Uterus (tissue), 4 donors: ENCODE measurements around the gene PLEKHN1. TPM values are rescaled to one million over a fixed set of nuclear protein-coding genes. Genes with fewer than 3 reads are reported as not detected.

Experiments used
- DNase-seq, 2 donors: peaks; one replicate each; pipeline ENCODE4 v3.0.0-alpha.2; 2019 to 2020
- H3K27ac ChIP-seq, 2 donors: fragments of 200-600 bp; sonication (generic); 1 replicate in 1 of 2; 2 replicates in 1 of 2; pipeline ENCODE4 v1.5.1; 2016 to 2018
- H3K27me3 ChIP-seq, 2 donors: fragments of 200-600 bp; sonication (generic); one replicate each; pipeline ENCODE4 v1.5.1; 2018 to 2019; ENCODE audit warnings: control low read depth in 1 of 2
- H3K36me3 ChIP-seq, 2 donors: fragments of 200-600 bp; sonication (generic); one replicate each; pipeline ENCODE4 v1.5.1; 2019; ENCODE audit warnings: control low read depth in 1 of 2
- H3K4me1 ChIP-seq, 2 donors: fragments of 200-600 bp; sonication (generic); one replicate each; pipeline ENCODE4 v1.5.1; 2018 to 2019; ENCODE audit warnings: control low read depth in 1 of 2
- H3K4me3 ChIP-seq, 2 donors: fragments of 200-600 bp; sonication (generic); 1 replicate in 1 of 2; 2 replicates in 1 of 2; pipeline ENCODE4 v1.5.1; 2018 to 2019; ENCODE audit warnings: mild to moderate bottlenecking in 1 of 2
- H3K9me3 ChIP-seq, 2 donors: fragments of 200-600 bp; sonication (generic); one replicate each; pipeline ENCODE4 v1.5.1; 2019; ENCODE audit warnings: control low read depth in 1 of 2
- CTCF ChIP-seq, 4 experiments: fragments of 200-600 bp in 2 of 4; fragments of 450-650 bp in 2 of 4; sonication (generic) in 2 of 4; IDR thresholded peaks; one replicate each; pipeline ENCODE4 v1.5.1; 2016 to 2019; ENCODE audit warnings: antibody characterized with exemption in 4 of 4, mild to moderate bottlenecking in 2 of 4, moderate library complexity in 1 of 4
- POLR2A ChIP-seq, 2 donors: fragments of 450-650 bp; IDR thresholded peaks; one replicate each; pipeline ENCODE4 v1.6.1; 2016; ENCODE audit warnings: antibody characterized with exemption in 2 of 2, mild to moderate bottlenecking in 1 of 2, moderate library complexity in 1 of 2
- intact Hi-C: fragments of 100-400 bp; cut with DNase I; formaldehyde crosslinking; loops from one replicate; pipeline ENCODE4 v1.15.1; 2023; ENCODE audit warnings: low total_unique reads
- total RNA-seq, 4 donors: library from RNA; depleted of rRNA in 3 of 4; stranded (reverse); fragments of >200 nt in 3 of 4; gene quantifications; one replicate each; pipeline versions ENCODE4 v1.1.0 to v1.2.4, GENCODE V29; 2014 to 2023
- donor health status: DM: yes; HTN: yes; CAD: no.

PLEKHN1 gene
- total RNA-seq, 4 donors from 2014 or later = 1.1 TPM; not detected in 3

DNA sequence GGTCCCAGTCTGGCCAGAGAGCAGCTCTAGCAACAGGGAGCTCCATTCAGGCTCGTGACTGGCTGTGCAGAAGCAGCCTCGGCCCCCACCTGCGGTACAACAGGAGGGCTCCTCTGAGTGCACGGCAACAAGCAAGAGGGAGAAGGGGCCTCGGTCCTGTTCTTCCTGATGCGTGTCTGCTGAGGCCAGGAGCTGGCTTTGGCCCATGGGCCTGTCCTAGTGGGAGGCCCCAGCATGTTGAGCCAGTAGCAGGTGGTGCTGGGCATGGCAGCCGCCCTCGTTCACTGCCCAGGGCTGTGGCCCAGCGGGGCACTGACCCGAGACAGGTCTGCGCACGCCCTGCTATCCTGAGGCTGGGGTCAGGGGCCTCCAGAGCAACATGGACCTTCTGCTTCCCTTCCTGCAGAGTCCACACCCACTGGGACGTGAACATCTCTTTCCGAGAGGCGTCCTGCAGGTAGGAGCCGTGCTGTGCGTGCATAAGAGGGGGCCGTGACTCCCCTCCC lies 35.6 kb upstream of the PLEKHN1 start:
- no peak for DNase-seq
- Histone ChIP-seq H3K27me3 (no peaks in the 10 kb centered on the region), H3K9me3 (no peaks in the 10 kb centered on the region), H3K36me3 (no peaks in the 10 kb centered on the region), H3K4me1 (peaks cover 0 to 5% of the 10 kb centered on the region in 2 donors), H3K4me3 (no peak overlapping the region), H3K27ac (no peak overlapping the region)
- intact Hi-C loops = no loop called here
- TF ChIP-seq POLR2A (IDR thresholded peaks at IDR 0.05) = no peak
- TF ChIP-seq CTCF (IDR thresholded peaks at IDR 0.05) = no peak

DNA sequence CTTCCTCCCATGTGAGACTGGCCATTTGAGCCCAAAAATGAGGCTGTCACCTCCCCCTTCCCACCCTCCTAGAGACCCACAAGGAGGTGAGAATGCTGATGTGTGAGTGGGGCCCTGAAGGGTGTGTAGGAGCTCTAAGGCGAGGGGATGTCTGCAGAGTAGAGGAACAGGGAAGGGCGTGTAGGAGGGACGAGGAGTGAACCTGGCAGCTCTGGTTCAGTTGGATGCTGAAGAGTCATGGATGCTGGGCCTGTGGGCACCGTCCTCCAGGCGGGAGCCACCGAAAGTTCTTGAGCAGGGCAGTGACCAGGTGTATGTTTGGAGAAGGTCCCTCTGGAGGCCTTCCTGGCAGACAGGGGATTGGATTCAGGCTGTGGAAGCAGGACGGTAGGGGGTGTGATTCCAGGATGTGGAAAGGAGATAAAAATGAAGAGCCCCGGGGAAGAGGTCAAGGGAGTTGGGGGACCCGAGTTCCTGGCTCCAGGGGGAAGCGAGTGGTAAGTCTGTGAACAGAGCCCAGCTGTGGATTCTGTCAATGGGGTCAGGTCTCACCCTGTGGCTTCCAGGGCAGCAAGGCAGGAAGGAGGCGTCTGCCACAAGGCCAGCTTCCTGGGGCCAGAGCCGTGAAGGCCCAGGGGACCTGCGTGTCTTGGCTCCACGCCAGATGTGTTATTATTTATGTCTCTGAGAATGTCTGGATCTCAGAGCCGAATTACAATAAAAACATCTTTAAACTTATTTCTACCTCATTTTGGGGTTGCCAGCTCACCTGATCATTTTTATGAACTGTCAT lies 34.7 kb upstream of the PLEKHN1 start:
- TF ChIP-seq POLR2A (IDR thresholded peaks at IDR 0.05) (no peak), CTCF (IDR thresholded peaks at IDR 0.05) (no peak)
- Histone ChIP-seq H3K27ac (no peak overlapping the region), H3K9me3 (no peaks in the 10 kb centered on the region), H3K4me3 (no peak overlapping the region), H3K27me3 (no peaks in the 10 kb centered on the region), H3K4me1 (no peaks in the 10 kb centered on the region), H3K36me3 (no peaks in the 10 kb centered on the region)
- DNase-seq = no peak
- intact Hi-C loops = no loop called here

DNA sequence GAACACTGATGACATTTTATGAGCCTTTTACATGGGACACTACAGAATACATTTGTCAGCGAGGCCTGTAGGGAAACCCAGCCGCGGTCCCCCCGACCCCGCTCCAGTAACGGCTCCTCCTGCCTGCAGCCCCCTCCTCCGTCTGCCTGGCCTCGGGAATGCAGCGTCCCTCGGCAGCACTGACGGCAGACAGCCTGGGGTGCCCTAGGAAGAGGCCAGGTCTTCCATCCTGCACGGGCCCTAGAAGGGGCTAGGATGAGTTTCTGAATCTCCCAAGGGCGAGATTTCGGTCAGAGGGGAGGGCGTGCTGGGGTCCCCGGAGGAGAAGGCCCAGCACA lies 34.1 kb upstream of the PLEKHN1 start:
- H3K4me3 ChIP-seq = no peak overlapping the region
- H3K27ac ChIP-seq = no peak overlapping the region
- no peak for DNase-seq
- intact Hi-C loops = no loop called here
- H3K27me3 ChIP-seq = no peaks in the 10 kb centered on the region
- no peaks in the 10 kb centered on the region for H3K36me3 ChIP-seq
- TF ChIP-seq CTCF (IDR thresholded peaks at IDR 0.05) (no peak), POLR2A (IDR thresholded peaks at IDR 0.05) (no peak)
- H3K9me3 ChIP-seq = no peaks in the 10 kb centered on the region
- no peaks in the 10 kb centered on the region for H3K4me1 ChIP-seq

DNA sequence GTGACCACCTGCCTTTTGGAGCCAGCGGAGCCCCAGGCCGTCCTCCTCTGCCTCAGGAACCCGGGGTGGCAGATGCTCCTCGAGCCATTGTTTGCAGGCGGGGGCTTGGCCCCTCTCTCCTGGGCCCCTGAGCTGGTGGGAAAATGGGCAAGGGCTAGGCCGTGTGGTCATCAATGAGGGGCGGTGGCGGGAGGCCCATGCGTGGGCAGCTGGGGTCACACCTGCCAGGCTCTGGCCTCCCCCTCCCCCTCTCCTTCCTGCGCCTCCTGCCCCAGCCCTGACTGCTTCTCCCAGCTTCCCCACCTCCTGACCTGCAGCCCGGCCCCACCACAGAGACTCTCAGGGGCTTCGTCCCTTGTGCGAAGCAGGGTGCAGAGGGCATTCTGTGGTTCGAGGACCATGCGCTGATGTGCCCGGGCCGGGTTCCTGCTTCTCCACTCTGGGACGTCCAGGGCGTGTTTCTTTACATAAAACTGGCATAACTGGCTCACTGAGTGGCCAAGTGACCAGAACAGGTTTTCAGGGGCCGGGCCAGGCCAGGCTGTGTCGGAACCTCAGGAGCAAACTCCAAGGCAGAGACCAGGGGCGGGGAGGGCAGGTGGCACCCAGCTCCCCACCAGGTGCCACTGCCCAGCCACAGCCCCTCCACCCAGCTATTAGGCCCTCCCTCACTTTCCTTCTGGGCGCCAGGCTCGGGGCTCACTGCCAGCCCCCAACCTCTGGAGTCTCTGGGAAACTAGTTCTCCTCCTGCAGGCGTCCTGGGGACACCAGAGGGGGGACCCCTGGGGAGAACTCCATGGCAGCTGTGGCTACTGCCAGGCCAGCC lies 33.3 kb upstream of the PLEKHN1 start:
- Histone ChIP-seq H3K27ac (no peak overlapping the region), H3K36me3 (no peaks in the 10 kb centered on the region)

More for the DNA sequence above, 33.3 kb upstream of the PLEKHN1 start:
- Histone ChIP-seq H3K9me3 (no peaks in the 10 kb centered on the region), H3K4me3 (no peak overlapping the region), H3K27me3 (no peaks in the 10 kb centered on the region), H3K4me1 (no peaks in the 10 kb centered on the region)
- TF ChIP-seq CTCF (IDR thresholded peaks at IDR 0.05) = no peak
- no peak for TF ChIP-seq POLR2A (IDR thresholded peaks at IDR 0.05)
- intact Hi-C loops = no loop called here
- DNase-seq = no peak
